Measurements from ENCODE around the gene OSBPL6.
"Not testable (repeated sequence)": the region's sequence is repeated elsewhere in the genome, so short reads cannot be mapped to it uniquely, and the experiment has no call there.

Gene OSBPL6

DNA sequence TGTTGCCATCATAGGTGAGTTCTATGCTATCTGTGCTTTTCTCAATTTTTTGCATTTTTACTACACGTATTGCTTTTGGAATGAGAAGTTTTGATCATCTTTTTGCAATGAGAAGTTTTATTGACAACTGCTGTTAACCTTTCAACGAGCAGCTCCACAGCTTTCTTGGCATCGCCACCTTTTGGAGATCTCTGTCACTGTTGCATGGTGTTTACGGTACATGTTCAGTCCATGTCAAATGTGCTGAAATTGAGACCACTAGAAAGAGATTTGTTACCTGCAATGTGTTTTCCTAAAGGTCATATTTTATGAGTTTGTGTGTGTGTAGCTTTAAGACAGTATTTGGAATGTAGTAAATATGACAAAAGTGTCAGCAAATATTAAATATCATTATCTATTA is 120.8 kb downstream of the OSBPL6 start:
- no peak for DNase-seq

DNA sequence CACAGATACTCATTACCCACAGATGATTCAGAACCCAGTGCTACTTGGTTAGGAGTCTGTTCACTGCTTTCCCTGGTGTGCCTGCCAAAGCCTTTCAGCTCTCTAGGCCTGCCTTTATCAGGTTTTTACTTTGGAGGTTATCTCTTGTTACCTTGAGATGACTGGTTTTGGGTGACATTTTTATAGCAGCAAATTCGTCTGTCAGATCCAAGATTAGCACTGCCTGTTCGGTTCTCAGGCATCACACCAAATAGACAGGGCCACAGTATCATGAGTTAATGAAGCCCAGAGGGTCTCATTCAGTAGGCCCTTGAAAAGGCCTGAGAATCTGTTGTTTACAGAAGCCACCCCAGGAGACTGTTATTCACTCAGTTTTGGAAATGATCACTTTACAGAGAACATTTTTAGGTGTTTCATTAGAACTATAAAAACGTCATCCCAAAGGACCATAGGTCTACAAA is 121.2 kb downstream of the OSBPL6 start:
- DNase-seq: no peak

DNA sequence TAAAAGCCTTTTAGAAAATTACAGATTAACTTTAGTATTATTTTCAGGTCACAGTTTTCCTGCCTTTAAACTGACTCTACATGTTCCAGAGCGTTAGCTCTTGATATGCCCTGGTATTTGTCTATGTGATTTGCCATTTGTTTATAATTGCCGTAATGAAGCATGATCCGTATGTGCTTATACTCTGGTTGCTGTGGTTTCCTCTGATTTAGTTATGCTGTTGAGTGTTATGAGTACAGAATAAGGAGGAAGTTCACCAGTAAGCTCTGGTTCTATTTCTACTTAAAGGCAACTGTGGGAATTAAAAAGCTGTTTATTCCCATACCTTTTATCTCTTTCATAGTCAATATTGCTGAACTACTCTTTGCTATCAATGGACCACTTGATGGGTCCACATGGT is 123.5 kb downstream of the OSBPL6 start:
- DNase-seq: no peak

DNA sequence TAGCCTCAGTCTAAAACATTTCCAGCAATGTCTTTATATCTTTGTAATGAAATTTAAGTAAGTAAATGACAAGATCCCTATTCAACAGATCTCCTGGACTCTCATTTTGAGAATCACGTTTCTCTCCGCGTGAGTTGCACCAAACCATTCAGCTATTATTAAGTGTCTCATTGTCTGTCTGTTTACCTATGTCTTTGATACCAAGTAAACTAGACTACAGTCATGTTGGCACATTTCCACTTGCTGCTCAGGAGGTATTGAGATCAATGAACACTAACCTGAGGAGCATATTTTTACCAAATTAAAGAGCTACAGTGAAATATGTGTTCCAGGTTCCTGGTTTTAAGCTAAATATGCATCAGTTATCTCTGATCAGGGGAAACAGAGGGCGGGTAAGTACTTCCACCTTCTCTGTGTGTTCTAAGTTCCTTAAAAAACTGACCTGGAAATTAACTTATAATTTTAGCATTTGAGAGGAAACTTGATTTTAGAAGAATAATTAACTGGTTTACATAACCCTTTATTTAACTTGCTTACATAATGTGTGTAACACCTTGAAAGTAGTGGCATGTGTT is 125.8 kb downstream of the OSBPL6 start:
- DNase-seq: no peak

DNA sequence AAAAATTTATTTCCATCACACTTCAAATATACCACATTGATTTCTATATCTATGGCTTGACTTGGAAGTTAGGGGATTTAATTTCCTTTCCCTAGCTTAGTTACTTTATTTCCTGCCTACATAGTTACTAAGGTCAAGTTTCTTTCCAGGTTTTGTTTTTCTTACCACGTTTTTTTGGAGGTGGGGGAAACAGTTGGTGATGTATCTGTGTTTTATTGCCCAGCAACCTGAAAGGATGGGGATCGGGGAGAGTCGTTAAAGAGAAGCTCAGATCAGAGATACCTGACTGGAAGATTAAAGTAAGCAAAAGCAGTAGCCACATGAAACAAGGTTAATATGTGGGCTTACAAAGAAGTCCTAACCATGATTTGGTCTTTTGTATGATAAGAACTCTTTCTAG is 127.8 kb downstream of the OSBPL6 start:
- DNase-seq: no peak

DNA sequence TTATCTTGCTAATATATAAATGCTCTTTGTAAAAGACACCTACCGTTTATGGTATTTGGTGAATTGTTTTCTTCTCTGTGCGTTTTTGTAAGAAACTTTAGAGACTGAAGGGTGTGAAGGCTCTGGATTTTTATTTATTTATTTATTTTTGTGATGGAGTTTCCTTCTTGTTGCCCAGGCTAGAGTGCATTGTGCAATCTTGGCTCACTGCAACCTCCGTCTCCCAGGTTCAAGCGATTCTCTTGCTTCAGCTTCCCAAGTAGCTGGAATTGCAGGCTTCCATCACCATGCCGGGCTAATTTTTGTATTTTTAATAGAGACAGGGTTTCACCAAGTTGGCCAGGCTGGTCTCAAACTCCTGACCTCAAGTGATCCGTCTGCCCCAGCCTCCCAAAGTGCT is 129.0 kb downstream of the OSBPL6 start:
- not testable (repeated sequence) for DNase-seq

DNA sequence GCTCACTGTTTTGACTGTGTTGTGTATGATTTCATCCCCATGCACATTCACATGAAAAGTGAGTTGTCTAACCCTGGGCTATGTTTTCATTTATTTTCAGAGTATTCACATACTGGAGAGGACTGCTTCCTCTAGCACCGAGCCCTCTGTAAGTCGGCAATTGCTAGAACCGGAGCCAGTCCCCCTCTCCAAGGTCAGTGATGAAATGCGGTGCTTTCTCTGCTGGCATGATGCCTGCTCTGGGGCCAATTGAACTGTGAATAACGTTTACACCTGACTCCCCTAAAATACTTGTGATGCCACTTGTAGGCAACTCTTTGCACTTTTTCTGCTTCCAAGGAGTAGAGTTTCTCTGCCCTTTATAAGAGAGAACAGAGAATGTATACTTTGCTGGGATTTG is 129.8 kb downstream of the OSBPL6 start:
- no peak for DNase-seq

DNA sequence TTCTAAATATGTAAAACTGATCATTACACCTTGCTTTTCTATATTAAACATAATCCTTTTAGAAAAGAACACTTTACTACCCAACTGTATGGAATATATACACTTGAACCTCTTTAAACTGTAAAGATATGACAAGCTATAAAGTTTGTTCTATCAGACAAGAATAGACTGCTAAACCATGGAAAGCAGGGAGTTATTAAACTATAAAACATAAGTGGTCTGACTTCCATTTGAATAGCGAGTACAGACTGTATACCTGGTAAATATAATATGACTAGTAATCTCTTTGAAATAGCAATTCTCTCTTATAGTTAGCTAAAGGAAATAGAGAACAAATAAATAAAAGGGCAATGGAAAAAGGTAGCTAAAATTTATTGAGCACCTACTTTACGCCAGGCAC is 131.0 kb downstream of the OSBPL6 start:
- DNase-seq: no peak

DNA sequence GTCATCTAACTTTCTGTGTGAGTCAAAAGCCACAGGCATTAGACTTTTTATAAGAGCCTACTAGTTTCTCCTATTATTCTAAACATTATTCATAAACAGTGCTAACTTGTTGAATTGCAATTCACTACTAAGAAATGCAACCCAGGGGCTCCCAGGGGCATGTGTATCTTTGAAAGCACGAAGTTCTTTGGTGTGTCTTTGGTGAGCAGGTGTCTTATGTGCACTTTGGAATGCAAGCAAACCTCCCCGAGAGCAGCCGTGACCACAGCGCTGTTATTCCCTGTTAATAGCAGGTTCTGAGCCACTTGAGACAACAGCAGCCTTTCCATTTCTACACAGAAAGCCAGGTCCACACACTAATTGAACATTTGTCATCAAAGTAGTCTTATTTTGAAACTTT is 133.2 kb downstream of the OSBPL6 start:
- no peak for DNase-seq

DNA sequence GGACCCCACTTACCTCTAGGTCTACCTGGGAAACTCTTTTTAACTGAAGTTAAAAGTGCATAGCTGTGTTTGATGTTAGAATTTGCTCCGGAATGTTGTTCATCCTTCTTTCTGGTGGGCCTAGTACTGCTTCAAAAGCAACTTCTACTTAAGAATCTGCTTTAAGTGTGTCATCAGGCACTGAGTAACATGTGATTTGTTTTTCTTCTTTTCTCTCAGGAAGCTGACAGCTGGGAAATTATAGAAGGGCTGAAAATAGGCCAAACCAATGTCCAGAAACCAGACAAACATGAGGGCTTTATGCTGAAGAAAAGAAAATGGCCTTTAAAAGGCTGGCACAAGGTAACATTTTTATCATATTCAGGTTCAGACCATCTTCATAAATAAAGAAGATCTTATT is 133.7 kb downstream of the OSBPL6 start:
- DNase-seq: no peak

DNA sequence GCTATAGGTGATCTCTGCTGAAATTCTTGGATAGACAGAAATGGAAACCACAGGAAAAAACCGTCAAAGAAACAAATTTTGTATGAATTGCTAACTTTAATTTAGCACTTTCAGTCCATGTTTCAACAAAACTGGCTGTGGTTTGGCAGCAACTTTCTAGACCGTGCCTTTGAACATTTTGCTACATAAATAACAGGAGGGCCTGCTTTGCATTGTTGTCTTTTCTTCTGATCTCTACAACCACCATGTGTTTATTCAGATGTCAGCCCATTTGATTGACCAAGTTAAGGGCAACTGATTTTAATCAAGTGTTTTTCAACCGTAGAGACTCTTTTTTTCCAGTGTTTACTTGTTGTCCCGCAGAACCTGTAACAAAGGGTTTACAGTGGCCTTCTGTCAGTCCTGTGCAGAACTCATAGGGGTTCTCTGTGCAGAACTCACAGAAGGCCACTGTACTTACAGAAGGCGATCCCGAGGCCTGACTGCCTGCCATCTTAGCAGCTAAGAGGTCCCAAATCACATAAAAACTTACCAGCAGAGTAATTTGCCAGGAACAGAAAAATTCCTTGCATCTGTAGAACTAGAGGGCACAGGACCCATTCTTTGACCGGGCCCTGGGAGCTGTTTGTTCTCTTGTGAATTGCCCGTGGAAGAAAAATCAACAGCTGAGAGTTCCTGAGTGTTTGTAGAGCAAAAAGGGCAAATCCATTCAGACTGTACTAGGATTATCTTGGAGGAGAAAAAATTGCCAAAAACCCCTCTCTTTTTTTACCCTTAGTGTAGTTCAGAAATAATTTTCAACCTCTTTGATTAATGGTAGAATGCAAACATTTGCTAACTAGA is 136.1 kb downstream of the OSBPL6 start:
- DNase-seq: no peak

DNA sequence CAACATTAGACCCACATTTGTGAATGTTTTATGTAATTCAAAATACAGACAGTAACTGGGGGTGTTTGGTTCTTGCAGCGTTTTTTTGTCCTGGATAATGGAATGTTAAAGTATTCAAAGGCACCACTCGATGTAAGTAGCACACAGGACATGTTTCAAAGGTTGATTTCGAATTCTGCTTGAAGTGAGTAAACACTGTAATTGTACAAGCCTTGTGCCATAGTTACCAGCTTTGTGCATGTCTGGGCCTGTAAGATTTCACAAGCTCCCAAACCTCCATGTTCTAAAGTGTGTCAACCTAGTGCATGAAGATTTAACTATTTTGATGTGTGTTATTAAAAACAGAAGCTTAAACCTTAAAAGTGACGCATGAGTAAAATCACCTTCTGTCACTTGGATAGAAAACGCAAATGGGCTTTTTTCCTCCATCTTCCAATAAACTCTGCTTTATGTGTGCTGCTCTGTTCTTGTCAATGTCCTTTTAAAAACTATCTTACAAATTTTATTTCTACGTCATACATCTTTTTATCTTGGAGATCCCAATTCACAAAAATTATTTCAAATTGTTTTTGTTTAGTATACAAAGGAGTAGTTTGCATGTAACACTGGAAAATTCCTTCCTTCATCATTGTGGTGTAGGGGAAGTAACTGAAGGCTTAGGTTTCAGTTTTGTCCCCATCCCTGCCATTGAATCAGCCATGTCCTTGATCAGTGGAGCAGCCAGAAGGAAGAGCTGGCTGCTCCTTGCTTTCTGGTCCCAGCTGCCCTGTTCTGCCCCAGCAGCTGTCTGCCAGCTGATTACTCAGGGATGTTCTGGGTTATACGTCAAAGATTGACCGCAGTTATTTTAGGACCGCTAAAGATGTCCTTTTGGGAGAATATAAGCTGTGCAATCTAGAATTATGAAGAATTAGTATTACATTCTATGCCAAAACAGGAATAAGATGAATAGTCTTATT is 137.4 kb downstream of the OSBPL6 start:
- no peak for DNase-seq

DNA sequence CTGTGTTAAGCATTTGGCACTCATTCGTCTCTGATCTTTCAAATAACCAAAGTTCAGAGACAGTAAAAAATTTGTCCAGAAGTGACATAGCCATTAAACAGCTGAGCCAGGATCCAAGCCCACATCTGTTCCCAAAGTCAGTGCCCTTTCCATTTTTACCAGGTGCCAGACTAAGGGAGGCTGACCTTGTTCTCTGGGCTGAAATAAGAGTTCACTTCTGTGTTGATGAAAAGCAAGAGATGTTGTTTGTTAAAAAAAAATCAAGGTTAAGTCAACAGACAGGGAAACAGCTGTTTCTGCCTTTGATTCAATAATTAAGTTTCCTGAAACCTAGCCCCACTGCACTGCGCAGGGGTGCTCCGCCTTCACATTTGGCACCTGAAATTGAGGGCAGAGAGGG is 139.5 kb downstream of the OSBPL6 start:
- no peak for DNase-seq

DNA sequence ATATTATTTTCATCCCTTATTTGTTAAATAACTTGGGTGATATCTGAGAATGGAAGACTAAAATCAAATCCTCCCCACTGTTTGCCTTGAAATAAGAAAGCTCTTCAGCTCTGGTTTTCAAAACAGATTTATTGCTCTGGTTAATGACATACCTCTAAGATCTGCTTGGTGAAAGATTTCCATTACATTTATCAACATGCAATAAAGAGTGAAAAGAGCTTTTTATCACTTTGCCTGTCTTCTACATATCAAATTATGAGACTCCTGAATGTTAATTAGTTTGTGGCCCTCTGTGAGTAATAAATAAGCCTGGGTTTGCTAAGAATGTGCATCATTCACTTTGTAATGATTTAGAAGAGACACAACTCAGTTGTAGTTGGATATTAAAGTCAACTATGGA is 140.9 kb downstream of the OSBPL6 start:
- no peak for DNase-seq

DNA sequence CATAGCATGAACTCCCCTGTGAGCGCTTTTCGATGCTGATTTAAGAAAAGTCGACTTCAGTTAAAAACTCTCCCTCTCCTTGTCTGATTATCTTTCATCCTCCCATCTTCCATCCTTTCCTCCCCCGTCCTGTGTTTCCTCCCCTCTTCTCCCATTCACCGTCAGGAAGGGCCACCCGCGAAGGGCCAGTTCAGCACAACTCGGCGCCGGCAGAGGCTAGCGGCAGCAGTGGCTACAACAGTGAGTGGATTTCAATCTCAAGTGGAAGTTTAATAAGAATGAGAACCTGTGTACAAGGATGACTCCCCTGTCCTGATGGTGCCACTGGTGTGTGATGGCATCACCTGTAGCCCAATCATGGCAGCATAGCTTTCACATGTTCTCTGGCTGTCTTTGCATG is 149.8 kb downstream of the OSBPL6 start:
- DNase-seq: no peak

DNA sequence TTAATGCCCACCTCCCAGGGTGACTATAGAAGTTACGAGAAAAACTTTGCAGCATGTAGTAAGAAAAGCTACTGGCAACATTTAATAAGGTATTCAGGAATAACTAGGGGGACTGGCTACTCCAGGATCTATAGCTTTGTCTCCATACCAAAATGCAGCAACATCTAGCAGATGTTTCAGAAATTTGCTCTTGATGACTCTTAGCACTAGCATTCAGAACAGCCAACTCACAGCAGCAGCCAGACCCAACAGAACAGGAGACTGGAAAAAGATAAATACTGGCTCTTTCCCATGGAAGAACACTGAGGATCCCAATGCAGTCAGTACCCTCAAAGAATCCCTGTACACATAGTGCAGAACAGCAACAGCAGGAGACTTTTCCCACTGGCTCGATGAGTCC is 151.6 kb downstream of the OSBPL6 start:
- no peak for DNase-seq

DNA sequence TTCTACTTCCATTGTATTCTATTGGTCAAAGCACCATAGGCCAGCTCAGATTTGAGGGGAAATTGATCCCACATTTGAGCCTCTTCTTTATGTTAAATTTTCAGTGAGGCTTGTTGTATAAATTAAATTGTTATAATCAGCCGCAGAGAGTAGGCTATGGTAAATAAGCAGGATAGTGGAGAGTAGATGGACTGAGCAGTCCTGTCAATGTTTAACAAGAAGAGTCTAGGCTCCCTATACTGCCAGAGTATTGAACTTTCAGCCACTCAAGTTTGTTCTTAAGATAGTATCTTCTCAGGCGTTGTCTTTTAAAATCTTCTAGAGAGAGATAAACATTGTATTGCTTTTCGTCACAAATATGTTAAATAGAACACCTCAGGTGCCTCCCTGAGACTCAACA is 155.7 kb downstream of the OSBPL6 start:
- no peak for DNase-seq

DNA sequence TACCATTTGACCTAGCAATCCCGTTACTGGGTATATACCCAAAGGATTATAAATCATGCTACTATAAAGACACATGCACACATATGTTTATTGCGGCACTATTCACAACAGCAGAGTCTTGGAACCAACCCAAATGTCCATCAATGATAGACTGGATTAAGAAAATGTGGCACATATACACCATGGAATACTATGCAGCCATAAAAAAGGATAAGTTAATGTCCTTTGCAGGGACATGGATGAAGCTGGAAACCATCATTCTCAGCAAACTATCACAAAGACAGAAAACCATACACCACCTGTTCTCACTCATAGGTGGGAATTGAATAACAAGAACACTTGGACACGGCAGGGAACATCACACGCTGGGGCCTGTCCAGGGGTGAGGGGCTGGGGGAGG is 163.4 kb downstream of the OSBPL6 start:
- DNase-seq: not testable (repeated sequence)

DNA sequence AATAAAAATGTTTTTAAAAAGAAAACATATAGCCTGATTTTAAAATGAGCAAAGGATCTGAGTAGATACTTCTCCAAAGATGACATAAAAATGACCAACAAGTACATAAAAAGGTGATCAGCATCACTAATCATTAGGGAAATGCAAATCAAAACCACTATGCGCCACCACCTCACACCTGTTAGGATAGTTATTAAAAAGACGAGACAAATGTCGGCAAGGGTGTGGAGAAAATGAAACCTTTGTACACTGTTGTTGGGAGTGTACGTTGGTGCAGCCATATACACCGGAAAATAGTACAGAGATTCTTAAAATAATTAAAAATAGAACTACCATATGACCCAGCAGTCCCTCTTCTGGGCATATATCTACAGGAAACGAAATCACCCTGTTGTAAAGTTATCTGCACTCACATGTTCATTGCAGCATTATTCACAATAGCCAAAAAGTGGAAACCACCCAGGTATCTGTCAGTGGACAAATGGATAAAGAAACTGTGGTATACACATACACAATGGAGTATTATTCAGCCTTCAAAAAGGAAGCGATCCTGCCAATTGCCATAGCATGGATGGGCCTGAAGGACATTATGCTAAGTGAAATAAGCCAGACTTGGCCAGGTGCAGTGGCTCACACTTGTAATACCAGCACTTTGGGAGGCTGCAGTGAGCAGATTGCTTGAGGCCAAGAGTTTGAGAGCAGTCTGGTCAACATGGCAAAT is 165.0 kb downstream of the OSBPL6 start:
- no peak for DNase-seq

DNA sequence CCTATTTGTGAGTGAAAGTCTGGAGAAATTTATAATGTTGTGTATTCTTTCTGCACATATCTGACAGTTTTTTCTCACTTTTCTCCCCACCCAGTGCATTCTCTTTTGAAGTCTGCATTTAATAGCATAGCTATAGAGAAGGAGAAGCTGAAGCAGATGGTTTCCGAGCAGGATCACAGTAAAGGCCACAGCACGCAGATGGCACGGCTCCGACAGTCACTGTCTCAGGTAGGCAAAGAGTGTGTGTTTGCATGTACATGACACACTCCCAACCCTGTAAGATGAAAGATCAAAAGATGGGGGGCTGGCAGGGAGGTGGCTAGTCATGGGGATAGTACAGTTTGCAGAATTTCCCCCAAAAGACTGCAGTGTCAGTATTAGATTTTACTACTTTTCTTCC is 167.3 kb downstream of the OSBPL6 start:
- no peak for DNase-seq

DNA sequence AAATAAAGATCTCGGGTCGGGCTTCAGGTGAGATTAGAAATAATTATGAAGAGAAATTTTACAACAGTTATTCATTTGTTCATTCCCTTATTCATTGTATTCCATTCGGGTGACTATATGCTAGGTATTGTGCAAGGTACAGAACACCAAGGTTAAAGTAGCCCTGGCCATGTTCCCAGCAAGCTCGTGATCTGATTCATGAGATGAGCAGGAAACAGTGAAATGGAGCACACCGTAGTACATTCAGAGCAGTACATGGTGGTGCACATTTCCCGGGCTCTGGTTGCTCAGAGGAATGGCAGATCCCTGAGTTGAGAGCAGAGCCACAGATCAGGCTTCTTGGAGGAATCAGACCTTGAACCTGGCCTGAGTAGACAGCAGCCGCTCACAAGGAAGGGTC is 168.9 kb downstream of the OSBPL6 start:
- DNase-seq: no peak

DNA sequence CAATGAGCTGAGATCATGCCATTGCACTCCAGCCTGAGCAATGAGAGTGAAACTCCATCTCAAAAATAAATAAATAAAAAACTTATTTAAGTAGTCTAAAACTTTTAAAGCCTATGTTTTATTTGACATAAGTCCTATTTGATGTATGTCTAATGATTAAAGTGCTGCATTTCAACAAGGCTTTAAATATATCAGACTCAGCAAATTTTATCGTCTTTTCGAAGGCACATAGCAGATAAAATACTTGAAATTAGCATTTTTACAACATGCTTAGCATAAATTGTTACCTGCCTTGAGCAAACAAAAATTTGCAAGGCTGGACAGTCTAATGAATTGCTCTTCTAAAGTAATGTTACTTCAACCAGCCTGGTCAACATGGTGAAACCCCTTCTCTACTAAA is 170.8 kb downstream of the OSBPL6 start:
- DNase-seq: no peak

DNA sequence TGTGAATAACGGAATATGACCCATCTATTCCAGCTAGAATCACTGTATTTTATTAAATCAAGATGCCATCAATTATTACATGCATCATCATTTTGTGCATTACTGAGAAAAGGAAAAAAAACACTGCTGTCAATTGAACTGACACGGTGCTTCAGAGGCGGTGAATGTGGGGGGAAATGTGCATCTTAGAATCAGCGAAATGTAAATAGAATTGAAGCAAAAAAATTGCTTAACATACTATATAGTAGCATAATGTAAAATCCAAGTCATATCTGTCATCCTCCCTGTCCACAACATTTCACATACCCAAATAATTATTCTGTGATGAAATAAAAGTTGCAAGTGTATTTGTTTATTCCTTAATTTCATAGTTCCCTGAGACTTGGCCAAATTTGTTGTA is 172.1 kb downstream of the OSBPL6 start:
- DNase-seq: no peak
